ENCODE measurements around the gene ROR1. TPM values are rescaled to one million over a fixed set of nuclear protein-coding genes. Genes with fewer than 3 reads are reported as not detected.

Gene ROR1
- total RNA-seq, 1 donor from 2014 or later = not detected

- intact Hi-C loops (cut with micrococcal nuclease) = no loop called here
Observed at GRCh38 chr1:64173336-64173940, 399.6 kb downstream of the ROR1 start.

GRCh38 chr1:64175639-64176038 lies 401.8 kb downstream of the ROR1 start:
- Mint-ChIP-seq H3K36me3 (ENCODE audit: low read depth) (no peaks in the 10 kb centered on the region), H3K4me3 (no peak overlapping the region), H3K27me3 (peaks cover 11% of the 10 kb centered on the region), H3K4me1 (peaks cover 14% of the 10 kb centered on the region), H3K27ac (no peak overlapping the region), H3K9me3 (no peaks in the 10 kb centered on the region)
- intact Hi-C loops (cut with micrococcal nuclease) = no loop called here
- no peak for DNase-seq

More at GRCh38 chr1:64173336-64173940, 399.6 kb downstream of the ROR1 start:
- H3K4me3 Mint-ChIP-seq = no peak overlapping the region
- no peak overlapping the region for H3K27ac Mint-ChIP-seq
- H3K36me3 Mint-ChIP-seq (ENCODE audit: low read depth) = no peaks in the 10 kb centered on the region
- H3K9me3 Mint-ChIP-seq = no peaks in the 10 kb centered on the region
- DNase-seq = no peak
- peaks cover 14% of the 10 kb centered on the region for H3K4me1 Mint-ChIP-seq
- peaks cover 9% of the 10 kb centered on the region for H3K27me3 Mint-ChIP-seq

GRCh38 chr1:64176659-64177058 lies 402.8 kb downstream of the ROR1 start:
- H3K4me1 Mint-ChIP-seq = peaks cover 7% of the 10 kb centered on the region
- DNase-seq = no peak
- peaks cover 14% of the 10 kb centered on the region for H3K27me3 Mint-ChIP-seq
- H3K4me3 Mint-ChIP-seq = no peak overlapping the region
- H3K9me3 Mint-ChIP-seq = no peaks in the 10 kb centered on the region
- intact Hi-C loops (cut with micrococcal nuclease) = no loop called here
- no peak overlapping the region for H3K27ac Mint-ChIP-seq
- H3K36me3 Mint-ChIP-seq (ENCODE audit: low read depth) = no peaks in the 10 kb centered on the region

GRCh38 chr1:64179588-64179987 lies 405.8 kb downstream of the ROR1 start:
- no peak for DNase-seq
- Mint-ChIP-seq H3K36me3 (ENCODE audit: low read depth) (no peaks in the 10 kb centered on the region), H3K27me3 (peaks cover 16% of the 10 kb centered on the region), H3K4me1 (no peaks in the 10 kb centered on the region), H3K4me3 (no peak overlapping the region), H3K27ac (no peak overlapping the region), H3K9me3 (no peaks in the 10 kb centered on the region)
- intact Hi-C loops (cut with micrococcal nuclease) = no loop called here

GRCh38 chr1:64182207-64182606 lies 408.4 kb downstream of the ROR1 start:
- peaks cover 11% of the 10 kb centered on the region for H3K27me3 Mint-ChIP-seq
- no peak overlapping the region for H3K4me3 Mint-ChIP-seq
- no peak for DNase-seq
- intact Hi-C loops (cut with micrococcal nuclease) = no loop called here
- H3K36me3 Mint-ChIP-seq (ENCODE audit: low read depth) = no peaks in the 10 kb centered on the region
- no peak overlapping the region for H3K27ac Mint-ChIP-seq
- H3K4me1 Mint-ChIP-seq = no peaks in the 10 kb centered on the region
- no peaks in the 10 kb centered on the region for H3K9me3 Mint-ChIP-seq

- H3K27ac Mint-ChIP-seq = no peak overlapping the region
- no peak overlapping the region for H3K4me3 Mint-ChIP-seq
- H3K36me3 Mint-ChIP-seq (ENCODE audit: low read depth) = no peaks in the 10 kb centered on the region
- no peak for DNase-seq
- intact Hi-C loops (cut with micrococcal nuclease) = no loop called here
- H3K4me1 Mint-ChIP-seq = no peaks in the 10 kb centered on the region
- H3K27me3 Mint-ChIP-seq = peaks cover 11% of the 10 kb centered on the region
- H3K9me3 Mint-ChIP-seq = no peaks in the 10 kb centered on the region
Observed at GRCh38 chr1:64183395-64184002, 409.7 kb downstream of the ROR1 start.

- intact Hi-C loops (cut with micrococcal nuclease) = no loop called here
- Mint-ChIP-seq H3K27ac (no peak overlapping the region), H3K4me3 (no peak overlapping the region), H3K9me3 (no peaks in the 10 kb centered on the region), H3K4me1 (no peaks in the 10 kb centered on the region), H3K36me3 (ENCODE audit: low read depth) (no peaks in the 10 kb centered on the region), H3K27me3 (peaks cover 11% of the 10 kb centered on the region)
- no peak for DNase-seq
Observed at GRCh38 chr1:64184003-64184440, 410.2 kb downstream of the ROR1 start.

- H3K9me3 Mint-ChIP-seq = no peaks in the 10 kb centered on the region
- H3K4me3 Mint-ChIP-seq = no peak overlapping the region
- no peaks in the 10 kb centered on the region for H3K4me1 Mint-ChIP-seq
- no peak overlapping the region for H3K27ac Mint-ChIP-seq
- peaks cover 6% of the 10 kb centered on the region for H3K27me3 Mint-ChIP-seq
- no peaks in the 10 kb centered on the region for H3K36me3 Mint-ChIP-seq (ENCODE audit: low read depth)
- no peak for DNase-seq
- intact Hi-C loops (cut with micrococcal nuclease) = no loop called here
Observed at GRCh38 chr1:64186138-64186897, 412.5 kb downstream of the ROR1 start.

GRCh38 chr1:64186898-64187280 lies 413.1 kb downstream of the ROR1 start:
- Mint-ChIP-seq H3K4me1 (no peaks in the 10 kb centered on the region), H3K27me3 (peaks cover 4% of the 10 kb centered on the region), H3K9me3 (no peaks in the 10 kb centered on the region), H3K27ac (no peak overlapping the region), H3K4me3 (no peak overlapping the region), H3K36me3 (ENCODE audit: low read depth) (no peaks in the 10 kb centered on the region)
- DNase-seq = no peak
- intact Hi-C loops (cut with micrococcal nuclease) = no loop called here

- intact Hi-C loops (cut with micrococcal nuclease) = no loop called here
- H3K9me3 Mint-ChIP-seq = no peaks in the 10 kb centered on the region
- no peaks in the 10 kb centered on the region for H3K36me3 Mint-ChIP-seq (ENCODE audit: low read depth)
- H3K4me1 Mint-ChIP-seq = no peaks in the 10 kb centered on the region
- no peak overlapping the region for H3K27ac Mint-ChIP-seq
- H3K27me3 Mint-ChIP-seq = no peaks in the 10 kb centered on the region
- no peak for DNase-seq
- H3K4me3 Mint-ChIP-seq = no peak overlapping the region
Observed at GRCh38 chr1:64187646-64188045, 413.8 kb downstream of the ROR1 start.

- Mint-ChIP-seq H3K9me3 (no peaks in the 10 kb centered on the region), H3K4me1 (no peaks in the 10 kb centered on the region), H3K27ac (no peak overlapping the region), H3K4me3 (no peak overlapping the region), H3K27me3 (no peaks in the 10 kb centered on the region), H3K36me3 (ENCODE audit: low read depth) (no peaks in the 10 kb centered on the region)
- intact Hi-C loops (cut with micrococcal nuclease) = no loop called here
- DNase-seq = peak; percentile 40
Observed at GRCh38 chr1:64192290-64192689, 418.5 kb downstream of the ROR1 start.

GRCh38 chr1:64194168-64195080 lies 420.6 kb downstream of the ROR1 start:
- intact Hi-C loops (cut with micrococcal nuclease) = no loop called here

GRCh38 chr1:64195081-64195395 lies 421.2 kb downstream of the ROR1 start:
- no peaks in the 10 kb centered on the region for H3K27me3 Mint-ChIP-seq
- H3K4me1 Mint-ChIP-seq = peaks cover 2% of the 10 kb centered on the region
- H3K9me3 Mint-ChIP-seq = no peaks in the 10 kb centered on the region
- intact Hi-C loops (cut with micrococcal nuclease) = no loop called here
- no peak overlapping the region for H3K4me3 Mint-ChIP-seq
- no peak for DNase-seq
- H3K36me3 Mint-ChIP-seq (ENCODE audit: low read depth) = no peaks in the 10 kb centered on the region
- H3K27ac Mint-ChIP-seq = no peak overlapping the region

More at GRCh38 chr1:64194168-64195080, 420.6 kb downstream of the ROR1 start:
- peak; percentile 24 for DNase-seq
- H3K4me3 Mint-ChIP-seq = no peak overlapping the region
- H3K4me1 Mint-ChIP-seq = peaks cover 2% of the 10 kb centered on the region
- H3K27ac Mint-ChIP-seq = no peak overlapping the region
- H3K9me3 Mint-ChIP-seq = no peaks in the 10 kb centered on the region
- no peaks in the 10 kb centered on the region for H3K36me3 Mint-ChIP-seq (ENCODE audit: low read depth)
- H3K27me3 Mint-ChIP-seq = no peaks in the 10 kb centered on the region
